IMR-90 (cell line): ENCODE data around the gene LY9.

Source experiments
- CHD1 ChIP-seq: IDR thresholded peaks from 2 replicates; pipeline ENCODE4 v1.6.1; 2012; ENCODE audit warnings: low read depth, low read length, improper control_type of control experiment
- POLR2A ChIP-seq: IDR thresholded peaks from 2 replicates; pipeline ENCODE4 v1.6.1; 2012; ENCODE audit warnings: mild to moderate bottlenecking, low read depth, low read length

DNA sequence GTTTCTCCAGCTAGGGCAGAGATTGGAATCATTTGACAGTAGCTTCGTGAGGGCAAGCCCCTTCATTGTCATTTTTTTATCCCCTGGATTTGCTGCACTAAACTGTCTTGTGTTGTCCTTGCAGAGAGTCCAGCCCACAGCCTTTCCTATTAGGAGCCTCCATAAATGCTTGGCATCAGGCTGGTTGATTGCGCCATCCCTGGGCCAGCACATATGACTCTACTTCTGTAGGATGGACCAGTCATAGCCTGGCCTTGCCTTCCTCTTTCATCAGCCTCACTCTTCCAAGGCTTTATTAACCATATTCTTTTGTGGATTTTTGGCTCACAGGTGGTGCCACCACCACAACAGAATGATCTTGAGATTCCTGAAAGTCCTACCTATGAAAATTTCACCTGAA is 31.4 kb downstream of the LY9 start:
- TF ChIP-seq POLR2A: no peak
- no peak for TF ChIP-seq CHD1
